Breast epithelium (tissue), 4 donors: ENCODE data around the gene KCNN3. TPM values are rescaled to one million over a fixed set of nuclear protein-coding genes. Genes with fewer than 3 reads are reported as not detected.

Source experiments
- DNase-seq, 2 donors: peaks; one replicate each; pipeline ENCODE4 v3.0.0-alpha.2; 2019; ENCODE audit warnings: low spot score in 2 of 2
- H3K27ac ChIP-seq, 2 donors: fragments of 200-600 bp; sonication (generic) in 1 of 2; one replicate each; pipeline ENCODE4 v1.5.1; 2016 to 2019; ENCODE audit warnings: mild to moderate bottlenecking in 1 of 2
- H3K27me3 ChIP-seq, 2 donors: fragments of 200-600 bp; sonication (generic) in 1 of 2; one replicate each; pipeline versions ENCODE4 v1.5.1 to v1.6.0; 2017 to 2019; ENCODE audit warnings: control low read depth in 1 of 2, mild to moderate bottlenecking in 1 of 2
- H3K36me3 ChIP-seq: fragments of 200-600 bp; one replicate; pipeline ENCODE4 v1.5.1; 2019
- H3K4me1 ChIP-seq, 2 donors: fragments of 200-600 bp; sonication (generic); one replicate each; pipeline ENCODE4 v1.5.1; 2016 to 2019; ENCODE audit warnings: control low read depth in 1 of 2
- H3K4me3 ChIP-seq, 3 donors: fragments of 200-600 bp; sonication (generic); 1 replicate in 2 of 3; 2 replicates in 1 of 3; pipeline ENCODE4 v1.5.1; 2016 to 2019; ENCODE audit warnings: mild to moderate bottlenecking in 3 of 3, moderate library complexity in 2 of 3
- H3K9me3 ChIP-seq, 2 donors: fragments of 200-600 bp; sonication (generic) in 1 of 2; one replicate each; pipeline ENCODE4 v1.5.1; 2016 to 2019; ENCODE audit warnings: control low read depth in 1 of 2
- POLR2A ChIP-seq: fragments of 450-650 bp; IDR thresholded peaks from one replicate; pipeline ENCODE4 v1.6.1; 2016; ENCODE audit warnings: antibody characterized with exemption, mild to moderate bottlenecking, moderate library complexity
- POLR2AphosphoS5 ChIP-seq, 3 donors: sonication (generic); formaldehyde crosslinking; IDR thresholded peaks; one replicate each; pipeline ENCODE4 v1.6.1; 2017; ENCODE audit warnings: antibody characterized with exemption in 3 of 3
- intact Hi-C: fragments of 100-400 bp; cut with DNase I; formaldehyde crosslinking; loops from one replicate; pipeline ENCODE4 v1.15.1; 2023; ENCODE audit warnings: low total_unique reads
- total RNA-seq, 3 donors: library from RNA; depleted of rRNA; stranded (reverse); fragments of >200 nt; gene quantifications; one replicate each; pipeline ENCODE4 v1.1.0, GENCODE V29; 2016
- TF ChIP-seq, protein P1 (sequence below), 3 donors: fragments of 450-650 bp; IDR thresholded peaks; one replicate each; pipeline ENCODE4 v1.5.1; 2016 to 2017; ENCODE audit warnings: antibody characterized with exemption in 3 of 3, mild to moderate bottlenecking in 3 of 3, moderate library complexity in 3 of 3

KCNN3 gene
- total RNA-seq, 3 donors from 2014 or later, result 0.96 to 1.6 (median 1.0) TPM

DNA sequence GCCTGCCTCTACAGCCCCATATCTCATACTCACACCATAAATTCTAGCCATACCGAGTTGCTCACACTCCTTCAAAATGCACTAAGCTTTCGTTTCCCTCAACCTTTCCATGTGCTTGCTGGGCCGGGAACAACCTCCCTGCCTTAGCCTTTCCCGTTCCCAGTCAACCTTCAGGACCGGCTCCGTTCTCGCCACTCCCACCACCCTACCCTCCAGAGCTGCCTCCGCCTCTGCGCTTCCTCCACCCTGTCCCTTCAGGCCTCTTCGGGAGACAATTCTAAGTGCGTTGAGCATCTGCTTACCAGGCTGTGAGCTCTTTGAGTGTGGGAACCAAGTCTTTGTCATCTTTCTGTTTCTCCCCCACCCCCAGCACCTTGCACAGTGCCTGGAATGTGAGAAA lies 31.6 kb downstream of the KCNN3 start:
- Histone ChIP-seq H3K36me3 (no peaks in the 10 kb centered on the region), H3K9me3 (no peaks in the 10 kb centered on the region), H3K27me3 (no peaks in the 10 kb centered on the region), H3K4me3 (no peak overlapping the region), H3K4me1 (no peaks in the 10 kb centered on the region), H3K27ac (no peak overlapping the region)
- intact Hi-C loops, result no loop called here
- no peak for DNase-seq
- TF ChIP-seq POLR2A, result no peak
- TF ChIP-seq, protein P1, sequence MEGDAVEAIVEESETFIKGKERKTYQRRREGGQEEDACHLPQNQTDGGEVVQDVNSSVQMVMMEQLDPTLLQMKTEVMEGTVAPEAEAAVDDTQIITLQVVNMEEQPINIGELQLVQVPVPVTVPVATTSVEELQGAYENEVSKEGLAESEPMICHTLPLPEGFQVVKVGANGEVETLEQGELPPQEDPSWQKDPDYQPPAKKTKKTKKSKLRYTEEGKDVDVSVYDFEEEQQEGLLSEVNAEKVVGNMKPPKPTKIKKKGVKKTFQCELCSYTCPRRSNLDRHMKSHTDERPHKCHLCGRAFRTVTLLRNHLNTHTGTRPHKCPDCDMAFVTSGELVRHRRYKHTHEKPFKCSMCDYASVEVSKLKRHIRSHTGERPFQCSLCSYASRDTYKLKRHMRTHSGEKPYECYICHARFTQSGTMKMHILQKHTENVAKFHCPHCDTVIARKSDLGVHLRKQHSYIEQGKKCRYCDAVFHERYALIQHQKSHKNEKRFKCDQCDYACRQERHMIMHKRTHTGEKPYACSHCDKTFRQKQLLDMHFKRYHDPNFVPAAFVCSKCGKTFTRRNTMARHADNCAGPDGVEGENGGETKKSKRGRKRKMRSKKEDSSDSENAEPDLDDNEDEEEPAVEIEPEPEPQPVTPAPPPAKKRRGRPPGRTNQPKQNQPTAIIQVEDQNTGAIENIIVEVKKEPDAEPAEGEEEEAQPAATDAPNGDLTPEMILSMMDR (IDR thresholded peaks at IDR 0.05), result no peak

DNA sequence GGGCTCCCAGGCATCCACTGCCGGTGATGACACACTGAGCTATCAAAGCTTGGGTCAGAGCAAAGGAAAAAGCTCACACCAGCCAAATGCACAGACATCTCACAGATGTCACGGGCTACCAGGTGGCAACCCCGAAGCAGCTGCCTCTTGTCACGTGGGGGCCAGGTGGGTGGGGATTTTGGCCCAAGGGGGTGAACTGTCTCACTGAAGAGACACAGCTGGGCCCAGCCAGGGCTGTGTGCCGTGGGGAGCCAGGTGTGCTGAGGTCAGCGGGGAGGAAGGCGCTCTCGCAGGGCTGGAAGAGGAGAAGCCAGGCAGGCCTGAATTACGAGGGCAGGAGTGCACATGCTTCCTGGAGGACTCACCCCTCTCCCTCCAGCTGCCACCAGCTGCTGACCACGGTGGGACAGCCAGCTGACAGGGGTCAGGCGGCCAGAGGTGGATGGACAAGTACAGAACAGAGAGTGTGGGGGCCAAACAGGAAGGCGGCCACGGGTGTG lies 32.4 kb downstream of the KCNN3 start:
- Histone ChIP-seq H3K9me3 (no peaks in the 10 kb centered on the region), H3K4me1 (no peaks in the 10 kb centered on the region), H3K36me3 (no peaks in the 10 kb centered on the region), H3K27ac (no peak overlapping the region), H3K27me3 (no peaks in the 10 kb centered on the region), H3K4me3 (no peak overlapping the region)
- no peak for DNase-seq
- TF ChIP-seq POLR2AphosphoS5 (IDR thresholded peaks at IDR 0.05) (no peak), POLR2A (no peak)
- TF ChIP-seq, protein P1 (IDR thresholded peaks at IDR 0.05), result no peak
- intact Hi-C loops, result no loop called here

DNA sequence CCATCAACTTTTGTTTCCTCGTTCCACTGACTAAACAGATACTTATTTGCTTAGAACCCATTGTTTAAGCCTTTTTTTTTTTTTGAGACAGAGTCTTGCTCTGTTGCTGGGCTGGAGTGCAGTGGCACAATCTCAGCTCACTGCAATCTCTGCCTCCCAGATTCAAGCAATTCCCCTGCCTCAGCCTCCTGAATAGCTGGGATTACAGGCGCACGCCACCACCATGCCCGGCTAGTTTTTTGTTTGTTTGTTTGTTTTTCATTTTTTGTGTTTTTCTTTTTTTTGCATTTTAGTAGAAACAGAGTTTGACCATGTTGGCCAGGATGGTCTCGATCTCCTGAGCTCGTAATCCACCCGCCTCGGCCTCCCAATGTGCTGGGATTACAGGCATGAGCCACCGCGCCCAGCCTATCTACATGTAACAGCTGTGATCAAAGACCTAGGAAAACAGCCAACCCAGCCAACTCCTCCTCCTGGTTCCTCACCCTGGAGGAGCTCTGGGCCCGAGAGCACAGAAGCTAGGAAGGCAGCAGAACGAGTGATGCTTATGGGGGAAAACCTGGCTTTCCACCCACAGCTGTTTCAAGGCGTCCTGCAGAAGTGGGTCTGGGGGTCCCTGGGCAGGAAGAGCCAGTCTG lies 32.9 kb downstream of the KCNN3 start:
- intact Hi-C loops, result no loop called here
- Histone ChIP-seq H3K9me3 (no peaks in the 10 kb centered on the region), H3K4me3 (no peak overlapping the region), H3K4me1 (no peaks in the 10 kb centered on the region), H3K27ac (no peak overlapping the region), H3K36me3 (no peaks in the 10 kb centered on the region), H3K27me3 (no peaks in the 10 kb centered on the region)
- DNase-seq, result no peak
- TF ChIP-seq POLR2AphosphoS5 (IDR thresholded peaks at IDR 0.05) (no peak), POLR2A (no peak)
- TF ChIP-seq, protein P1 (IDR thresholded peaks at IDR 0.05), result no peak

DNA sequence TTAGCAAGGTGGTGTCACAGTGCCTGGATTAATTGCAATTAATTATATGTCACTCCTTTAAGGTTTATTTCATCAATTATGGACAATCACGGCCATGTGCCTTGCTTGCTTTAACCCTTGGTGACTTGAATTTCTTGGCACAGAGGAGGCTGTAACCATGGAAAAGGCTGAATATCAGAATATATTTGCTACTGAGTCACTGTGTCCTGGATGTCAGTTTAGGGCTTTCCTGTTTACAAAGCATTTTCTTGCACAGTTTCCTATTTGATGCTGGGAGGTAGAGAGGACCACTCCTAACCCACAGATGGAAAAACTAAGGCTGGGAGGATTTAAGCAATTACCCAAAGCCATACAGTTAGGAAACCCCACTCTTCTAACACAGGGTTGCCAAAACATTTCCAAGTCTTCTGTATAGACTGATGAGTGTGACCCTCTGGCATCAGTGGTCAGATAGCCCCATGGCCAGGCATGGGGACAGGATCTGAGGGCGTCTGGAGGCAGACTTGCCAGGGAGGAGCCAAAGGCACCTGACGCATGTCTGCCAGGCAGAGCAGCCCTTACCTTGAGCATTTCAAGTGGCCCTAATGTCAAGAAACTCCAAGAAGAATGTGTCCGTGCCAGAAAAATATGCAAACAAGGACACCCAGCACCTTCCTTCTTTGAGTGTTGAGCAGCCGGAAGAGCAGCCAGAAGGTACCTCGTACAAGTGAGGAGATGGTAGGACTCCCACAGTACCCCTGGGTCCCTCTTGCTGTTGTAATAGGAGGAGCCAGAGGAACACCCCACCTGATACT lies 34.4 kb downstream of the KCNN3 start:
- intact Hi-C loops, result no loop called here
- H3K27me3 ChIP-seq, result no peaks in the 10 kb centered on the region
- no peaks in the 10 kb centered on the region for H3K4me1 ChIP-seq
- H3K36me3 ChIP-seq, result no peaks in the 10 kb centered on the region
- H3K4me3 ChIP-seq, result no peak overlapping the region
- DNase-seq, result no peak
- H3K9me3 ChIP-seq, result no peaks in the 10 kb centered on the region
- TF ChIP-seq POLR2A, result no peak
- H3K27ac ChIP-seq, result no peak overlapping the region

DNA sequence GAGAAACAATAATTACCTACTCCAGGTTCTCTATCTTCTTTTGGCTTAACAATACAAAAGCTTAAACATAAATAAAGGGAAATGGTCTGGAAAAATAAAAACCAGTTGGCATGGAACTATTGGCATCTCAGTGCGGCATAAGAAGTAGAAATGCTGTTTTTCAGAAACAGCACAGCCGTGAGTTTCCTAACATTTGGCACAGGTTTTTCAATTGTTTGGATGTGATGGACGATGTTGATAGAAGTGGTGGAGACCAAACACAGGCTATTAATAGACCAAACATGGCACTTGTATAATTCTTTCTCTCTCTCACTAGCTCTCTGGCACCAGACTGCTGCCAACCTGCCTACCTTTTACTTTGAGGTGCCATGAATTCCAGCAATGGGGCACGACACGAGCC lies 36.2 kb downstream of the KCNN3 start:
- Histone ChIP-seq H3K27me3 (no peaks in the 10 kb centered on the region), H3K9me3 (no peaks in the 10 kb centered on the region), H3K27ac (peak overlapping the region in 1 of 2 donors; percentile 32), H3K4me3 (no peak overlapping the region), H3K36me3 (no peaks in the 10 kb centered on the region), H3K4me1 (no peaks in the 10 kb centered on the region)
- intact Hi-C loops, result no loop called here
- no peak for TF ChIP-seq POLR2AphosphoS5 (IDR thresholded peaks at IDR 0.05)
- no peak for TF ChIP-seq POLR2A
- TF ChIP-seq, protein P1 (IDR thresholded peaks at IDR 0.05), result no peak
- no peak for DNase-seq
